ENCODE data around the gene WDR33.
"Not testable (repeated sequence)": the region's sequence is repeated elsewhere in the genome, so short reads cannot be mapped to it uniquely, and the experiment has no call there.

The WDR33 gene

GRCh38 chr2:127807678-127808353 is 3.2 kb downstream of the WDR33 start:
- TF ChIP-seq ZFX (IDR thresholded peaks at IDR 0.05), result no peak
- TF ChIP-seq, protein P1, sequence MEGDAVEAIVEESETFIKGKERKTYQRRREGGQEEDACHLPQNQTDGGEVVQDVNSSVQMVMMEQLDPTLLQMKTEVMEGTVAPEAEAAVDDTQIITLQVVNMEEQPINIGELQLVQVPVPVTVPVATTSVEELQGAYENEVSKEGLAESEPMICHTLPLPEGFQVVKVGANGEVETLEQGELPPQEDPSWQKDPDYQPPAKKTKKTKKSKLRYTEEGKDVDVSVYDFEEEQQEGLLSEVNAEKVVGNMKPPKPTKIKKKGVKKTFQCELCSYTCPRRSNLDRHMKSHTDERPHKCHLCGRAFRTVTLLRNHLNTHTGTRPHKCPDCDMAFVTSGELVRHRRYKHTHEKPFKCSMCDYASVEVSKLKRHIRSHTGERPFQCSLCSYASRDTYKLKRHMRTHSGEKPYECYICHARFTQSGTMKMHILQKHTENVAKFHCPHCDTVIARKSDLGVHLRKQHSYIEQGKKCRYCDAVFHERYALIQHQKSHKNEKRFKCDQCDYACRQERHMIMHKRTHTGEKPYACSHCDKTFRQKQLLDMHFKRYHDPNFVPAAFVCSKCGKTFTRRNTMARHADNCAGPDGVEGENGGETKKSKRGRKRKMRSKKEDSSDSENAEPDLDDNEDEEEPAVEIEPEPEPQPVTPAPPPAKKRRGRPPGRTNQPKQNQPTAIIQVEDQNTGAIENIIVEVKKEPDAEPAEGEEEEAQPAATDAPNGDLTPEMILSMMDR (conservative IDR thresholded peaks at IDR 0.05), result no peak
- no peak overlapping the region for H3K27ac ChIP-seq

GRCh38 chr2:127806860-127807259 is 4.1 kb downstream of the WDR33 start:
- H3K27ac ChIP-seq, result not testable (repeated sequence)

DNA sequence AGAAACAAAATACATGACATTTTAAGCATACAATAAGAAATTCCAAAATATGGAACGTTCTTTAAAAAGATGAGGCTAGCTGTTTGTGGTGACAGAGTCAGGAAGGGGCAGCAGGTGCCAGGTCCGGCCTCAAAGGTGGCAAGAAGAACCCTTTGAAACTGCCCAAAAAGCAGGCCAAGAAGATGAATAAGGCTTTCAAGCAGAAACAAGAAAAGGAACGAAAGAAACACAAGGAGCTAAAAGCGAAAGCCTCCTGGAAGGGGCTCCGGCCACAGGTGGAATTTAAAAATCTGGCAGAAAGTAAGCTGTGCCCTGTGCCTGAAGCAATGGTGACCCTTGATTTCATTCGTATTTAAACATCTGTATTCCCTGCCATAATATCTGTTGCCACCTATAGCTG is 5.5 kb downstream of the WDR33 start:
- H3K27ac ChIP-seq, result no peak overlapping the region
- TF ChIP-seq ZFX (IDR thresholded peaks at IDR 0.05), result no peak
- TF ChIP-seq, protein P1 (conservative IDR thresholded peaks at IDR 0.05), result no peak

DNA sequence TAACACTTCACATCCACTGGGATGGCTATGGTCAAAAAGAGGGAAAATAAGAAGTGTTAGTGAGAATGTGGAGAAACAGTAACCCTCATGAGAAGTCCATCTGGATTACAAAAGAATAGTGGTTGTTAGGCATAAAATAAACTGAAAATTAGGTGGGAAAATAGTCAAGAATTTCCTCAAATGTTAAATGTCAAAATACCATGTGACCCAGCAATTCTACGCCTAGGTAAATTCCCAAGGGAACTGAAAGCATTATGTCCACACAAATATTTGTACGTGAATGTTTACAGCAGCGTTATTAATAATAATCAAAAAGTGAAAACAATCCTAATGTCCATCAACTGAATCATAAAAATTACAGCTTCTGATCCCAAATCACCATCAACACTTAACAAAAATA is 11.0 kb downstream of the WDR33 start:
- TF ChIP-seq, protein P1 (conservative IDR thresholded peaks at IDR 0.05), result no peak
- no peak for TF ChIP-seq ZFX (IDR thresholded peaks at IDR 0.05)
- H3K27ac ChIP-seq, result no peak overlapping the region

GRCh38 chr2:127796389-127796788 is 14.6 kb downstream of the WDR33 start:
- no peak overlapping the region for H3K27ac ChIP-seq
- TF ChIP-seq, protein P1 (conservative IDR thresholded peaks at IDR 0.05), result no peak
- TF ChIP-seq ZFX (IDR thresholded peaks at IDR 0.05), result no peak

GRCh38 chr2:127794901-127795300 is 16.1 kb downstream of the WDR33 start:
- H3K27ac ChIP-seq, result not testable (repeated sequence)

- no peak overlapping the region for H3K27ac ChIP-seq
- TF ChIP-seq, protein P1 (conservative IDR thresholded peaks at IDR 0.05), result no peak
- no peak for TF ChIP-seq ZFX (IDR thresholded peaks at IDR 0.05)
Observed at GRCh38 chr2:127792805-127793204, 18.2 kb downstream of the WDR33 start.

DNA sequence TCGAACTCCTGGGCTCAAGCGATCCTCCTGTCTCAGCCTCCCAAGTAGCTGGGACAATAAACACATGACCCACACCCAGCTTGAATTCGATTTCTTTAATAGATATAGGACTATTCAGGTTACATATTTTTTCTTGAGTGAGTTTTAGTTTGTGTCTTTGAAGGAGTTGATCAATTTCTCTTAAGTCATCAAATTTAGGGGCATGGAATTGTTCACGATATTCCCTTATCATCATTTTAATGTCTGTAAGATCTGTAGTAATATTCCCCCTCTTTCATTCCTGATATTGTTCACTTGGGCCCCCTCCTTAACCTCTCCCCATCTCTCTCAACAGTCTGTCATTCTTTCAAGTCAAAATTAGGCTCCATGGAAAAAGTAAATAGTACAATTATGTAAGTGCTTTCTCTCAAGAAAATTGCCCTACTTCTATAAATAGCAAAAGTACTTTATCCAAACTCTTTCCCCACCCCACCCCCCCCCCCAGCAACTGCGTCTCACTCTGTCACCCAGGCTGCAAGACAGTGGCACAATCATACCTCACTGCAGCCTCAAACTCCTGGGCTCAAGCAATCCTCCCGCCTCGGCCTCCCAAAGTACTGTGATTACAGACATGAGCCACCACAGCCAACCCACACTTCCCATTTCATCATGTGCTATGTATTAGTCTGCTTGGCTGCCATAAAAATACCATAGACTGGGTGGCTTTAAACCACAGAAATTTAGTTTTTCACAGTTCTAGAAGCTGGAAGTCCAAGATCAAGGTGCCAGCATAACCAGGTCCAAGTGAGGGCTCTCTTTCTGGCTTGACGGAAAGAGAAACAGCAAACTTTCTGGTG is 20.1 kb downstream of the WDR33 start:
- TF ChIP-seq, protein P1 (conservative IDR thresholded peaks at IDR 0.05), result no peak
- no peak for TF ChIP-seq ZFX (IDR thresholded peaks at IDR 0.05)
- H3K27ac ChIP-seq, result no peak overlapping the region
